ENCODE data around the gene STIM1.

GRCh38 chr11:3861683-3862082 lies 6.2 kb downstream of the STIM1 start:
- no peak for TF ChIP-seq CTCF (IDR thresholded peaks at IDR 0.05)
- TF ChIP-seq POLR2A (IDR thresholded peaks at IDR 0.05) = no peak
- no peak for TF ChIP-seq POLR2AphosphoS5 (IDR thresholded peaks at IDR 0.05)
- TF ChIP-seq EP300 (IDR thresholded peaks at IDR 0.05) = no peak

All from gastroesophageal sphincter (tissue), 3 donors.